Sigmoid colon (tissue), 4 donors: Measurements from ENCODE around the gene RASL10A.

ENCODE experiments used
- EP300 ChIP-seq, 4 donors: sonication (generic); formaldehyde crosslinking; IDR thresholded peaks; one replicate each; pipeline ENCODE4 v1.6.1; 2017; ENCODE audit warnings: antibody characterized with exemption in 4 of 4
- POLR2A ChIP-seq, 2 donors: fragments of 450-650 bp; IDR thresholded peaks; one replicate each; pipeline ENCODE4 v1.6.1; 2016; ENCODE audit warnings: antibody characterized with exemption in 2 of 2, mild to moderate bottlenecking in 2 of 2, moderate library complexity in 2 of 2
- POLR2AphosphoS5 ChIP-seq, 4 donors: sonication (generic); formaldehyde crosslinking; IDR thresholded peaks; one replicate each; pipeline ENCODE4 v1.6.1; 2017; ENCODE audit warnings: antibody characterized with exemption in 4 of 4
- TF ChIP-seq, protein P1 (sequence below), 4 experiments: fragments of 450-650 bp in 3 of 4; fragments of 200-600 bp in 1 of 4; IDR thresholded peaks; one replicate each; pipeline ENCODE4 v1.5.1; 2016 to 2019; ENCODE audit warnings: antibody characterized with exemption in 4 of 4, mild to moderate bottlenecking in 3 of 4, moderate library complexity in 2 of 4

DNA sequence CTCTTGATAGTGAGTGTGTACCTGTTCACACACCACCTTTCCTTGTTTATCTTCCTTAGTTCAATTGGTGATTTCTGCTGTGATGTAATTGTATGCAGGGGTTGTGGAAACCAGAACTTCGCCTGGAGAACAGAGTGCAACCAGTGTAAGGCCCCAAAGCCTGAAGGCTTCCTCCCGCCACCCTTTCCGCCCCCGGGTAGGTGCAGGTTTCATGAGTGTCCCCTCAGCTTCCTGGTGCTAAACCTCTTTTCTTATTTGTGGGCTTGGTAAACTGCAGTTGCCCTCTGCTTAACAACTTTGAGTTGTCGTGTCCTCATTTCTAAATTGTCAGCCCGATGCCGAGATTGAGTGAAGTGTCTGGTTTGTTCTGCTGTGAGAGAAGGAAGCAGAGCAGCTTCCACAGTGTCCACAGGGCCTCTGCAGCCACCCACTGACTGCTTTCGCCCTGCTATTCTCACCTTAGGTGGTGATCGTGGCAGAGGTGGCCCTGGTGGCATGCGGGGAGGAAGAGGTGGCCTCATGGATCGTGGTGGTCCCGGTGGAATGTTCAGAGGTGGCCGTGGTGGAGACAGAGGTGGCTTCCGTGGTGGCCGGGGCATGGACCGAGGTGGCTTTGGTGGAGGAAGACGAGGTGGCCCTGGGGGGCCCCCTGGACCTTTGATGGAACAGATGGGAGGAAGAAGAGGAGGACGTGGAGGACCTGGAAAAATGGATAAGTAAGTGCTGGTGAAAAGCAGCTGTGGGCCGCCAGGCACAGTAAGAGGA lies 16.2 kb downstream of the RASL10A start:
- TF ChIP-seq POLR2A (IDR thresholded peaks at IDR 0.05) (no peak), EP300 (IDR thresholded peaks at IDR 0.05) (no peak), POLR2AphosphoS5 (IDR thresholded peaks at IDR 0.05) (no peak)
- TF ChIP-seq, protein P1, sequence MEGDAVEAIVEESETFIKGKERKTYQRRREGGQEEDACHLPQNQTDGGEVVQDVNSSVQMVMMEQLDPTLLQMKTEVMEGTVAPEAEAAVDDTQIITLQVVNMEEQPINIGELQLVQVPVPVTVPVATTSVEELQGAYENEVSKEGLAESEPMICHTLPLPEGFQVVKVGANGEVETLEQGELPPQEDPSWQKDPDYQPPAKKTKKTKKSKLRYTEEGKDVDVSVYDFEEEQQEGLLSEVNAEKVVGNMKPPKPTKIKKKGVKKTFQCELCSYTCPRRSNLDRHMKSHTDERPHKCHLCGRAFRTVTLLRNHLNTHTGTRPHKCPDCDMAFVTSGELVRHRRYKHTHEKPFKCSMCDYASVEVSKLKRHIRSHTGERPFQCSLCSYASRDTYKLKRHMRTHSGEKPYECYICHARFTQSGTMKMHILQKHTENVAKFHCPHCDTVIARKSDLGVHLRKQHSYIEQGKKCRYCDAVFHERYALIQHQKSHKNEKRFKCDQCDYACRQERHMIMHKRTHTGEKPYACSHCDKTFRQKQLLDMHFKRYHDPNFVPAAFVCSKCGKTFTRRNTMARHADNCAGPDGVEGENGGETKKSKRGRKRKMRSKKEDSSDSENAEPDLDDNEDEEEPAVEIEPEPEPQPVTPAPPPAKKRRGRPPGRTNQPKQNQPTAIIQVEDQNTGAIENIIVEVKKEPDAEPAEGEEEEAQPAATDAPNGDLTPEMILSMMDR (IDR thresholded peaks at IDR 0.05) = no peak
